HL-60/S4 (cell line): ENCODE data around the gene NKAIN1.

Source experiments
- in situ Hi-C: fragments of 300-500 bp; cut with MboI; formaldehyde crosslinking; loops from 2 replicates; pipeline ENCODE4 v1.14.3; 2022; ENCODE audit warnings: low sequenced_read_pairs

NKAIN1 gene

GRCh38 chr1:31234123-31234708 lies 5.5 kb downstream of the NKAIN1 start:
- in situ Hi-C loops: no loop called here

DNA sequence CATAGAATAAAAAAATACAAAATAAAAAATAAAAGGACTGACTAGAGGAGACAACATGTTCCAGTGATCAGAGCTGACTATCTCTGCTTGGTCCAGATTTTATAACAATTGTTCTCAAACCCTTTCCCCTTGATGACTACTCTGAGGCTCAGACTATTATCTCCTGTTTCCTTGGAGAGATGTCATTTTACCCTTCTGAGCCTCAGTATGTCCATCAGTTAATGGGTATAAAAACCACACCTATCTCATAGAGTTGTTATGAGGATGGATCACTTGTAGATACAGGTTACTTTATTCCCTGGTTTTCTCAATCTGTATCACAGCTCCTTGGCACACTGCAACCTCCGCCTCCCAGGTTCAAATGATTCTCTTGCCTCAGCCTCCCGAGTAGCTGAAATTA lies 7.0 kb downstream of the NKAIN1 start:
- in situ Hi-C loops: no loop called here

- in situ Hi-C loops: no loop called here
Measured at GRCh38 chr1:31231802-31232201, 7.9 kb downstream of the NKAIN1 start.

- in situ Hi-C loops: no loop called here
Measured at GRCh38 chr1:31230378-31230777, 9.3 kb downstream of the NKAIN1 start.

DNA sequence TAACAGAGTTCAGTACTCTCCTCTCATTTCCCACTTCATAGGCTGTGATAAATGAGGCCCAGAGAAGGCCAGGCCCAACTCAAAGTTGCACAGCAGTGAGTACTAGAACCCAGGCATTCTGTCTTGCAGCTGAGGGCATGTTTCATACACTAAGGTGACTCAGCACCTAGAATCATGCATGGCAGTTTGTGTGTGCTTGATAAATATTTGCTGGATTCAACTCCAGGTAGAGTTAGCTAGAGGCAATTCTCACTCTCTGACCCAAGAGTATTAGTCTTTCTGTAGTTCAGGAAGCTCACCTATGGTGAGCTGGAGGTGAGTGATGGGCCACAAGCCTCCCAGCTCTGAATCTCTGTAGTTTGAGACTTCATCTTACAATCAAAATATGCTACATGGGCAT lies 10.7 kb downstream of the NKAIN1 start:
- in situ Hi-C loops: no loop called here

DNA sequence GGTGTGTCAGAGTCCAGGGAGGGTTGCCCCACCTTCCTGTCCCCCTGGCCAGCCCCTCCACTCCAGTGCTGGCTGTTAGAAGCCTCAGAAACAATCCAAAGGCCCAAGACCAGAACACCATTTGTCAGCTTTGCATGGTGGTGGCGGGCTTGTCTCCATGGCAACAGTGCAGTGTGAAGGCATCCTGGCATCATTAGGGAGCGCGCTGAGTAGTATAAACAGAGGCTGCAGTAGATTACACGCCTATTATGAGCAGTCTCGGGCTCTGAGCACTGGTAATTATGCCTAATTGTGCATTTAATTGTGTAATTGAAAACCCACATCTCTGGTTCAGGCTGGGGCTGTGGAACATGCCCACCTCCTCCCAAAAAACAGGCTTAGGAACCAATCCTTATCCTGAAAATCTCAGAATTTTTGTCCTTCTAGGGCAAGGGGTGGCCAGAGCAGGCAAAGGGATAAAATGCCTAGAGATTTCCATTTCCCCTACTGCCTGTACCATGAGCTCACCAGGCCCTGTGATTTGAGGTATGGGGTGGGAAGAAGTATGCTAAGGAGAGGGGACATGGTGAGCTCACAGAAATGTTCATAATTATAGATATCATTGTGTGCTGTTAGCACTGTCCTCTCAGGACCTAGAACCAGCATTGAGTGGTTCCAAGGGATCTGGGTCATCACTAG lies 11.7 kb downstream of the NKAIN1 start:
- in situ Hi-C loops: no loop called here

- in situ Hi-C loops: no loop called here
Measured at GRCh38 chr1:31224068-31224467, 15.6 kb downstream of the NKAIN1 start.

DNA sequence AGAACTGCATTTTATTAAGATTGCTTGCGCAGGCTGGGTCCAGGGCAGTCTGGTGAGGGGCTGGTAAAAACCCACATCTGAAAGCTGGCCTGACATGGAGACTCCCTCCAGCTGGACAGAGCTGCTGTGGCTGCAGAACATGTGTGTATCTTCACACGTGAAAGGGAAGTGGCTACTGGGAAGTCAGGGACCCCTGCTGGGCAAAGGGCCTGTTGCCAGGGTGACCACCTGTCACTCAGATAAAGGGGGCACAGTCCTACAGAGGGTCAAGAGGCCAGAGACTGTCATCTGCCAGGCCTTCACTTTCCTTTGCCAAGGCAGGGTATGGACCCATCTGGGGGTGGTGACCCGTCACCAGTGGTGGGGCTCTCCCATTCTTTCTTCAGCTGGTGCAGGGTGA lies 17.5 kb downstream of the NKAIN1 start:
- in situ Hi-C loops: no loop called here

- in situ Hi-C loops: no loop called here
Measured at GRCh38 chr1:31221072-31221471, 18.6 kb downstream of the NKAIN1 start.

GRCh38 chr1:31219489-31219888 lies 20.2 kb downstream of the NKAIN1 start:
- in situ Hi-C loops: no loop called here

- in situ Hi-C loops: no loop called here
Measured at GRCh38 chr1:31218705-31219104, 21.0 kb downstream of the NKAIN1 start.

- in situ Hi-C loops: no loop called here
Measured at GRCh38 chr1:31216016-31216415, 23.7 kb downstream of the NKAIN1 start.

GRCh38 chr1:31215065-31215570 lies 24.6 kb downstream of the NKAIN1 start:
- in situ Hi-C loops: no loop called here

GRCh38 chr1:31214316-31215064 lies 25.2 kb downstream of the NKAIN1 start:
- in situ Hi-C loops: no loop called here

- in situ Hi-C loops: no loop called here
Measured at GRCh38 chr1:31208361-31208945, 31.2 kb downstream of the NKAIN1 start.

DNA sequence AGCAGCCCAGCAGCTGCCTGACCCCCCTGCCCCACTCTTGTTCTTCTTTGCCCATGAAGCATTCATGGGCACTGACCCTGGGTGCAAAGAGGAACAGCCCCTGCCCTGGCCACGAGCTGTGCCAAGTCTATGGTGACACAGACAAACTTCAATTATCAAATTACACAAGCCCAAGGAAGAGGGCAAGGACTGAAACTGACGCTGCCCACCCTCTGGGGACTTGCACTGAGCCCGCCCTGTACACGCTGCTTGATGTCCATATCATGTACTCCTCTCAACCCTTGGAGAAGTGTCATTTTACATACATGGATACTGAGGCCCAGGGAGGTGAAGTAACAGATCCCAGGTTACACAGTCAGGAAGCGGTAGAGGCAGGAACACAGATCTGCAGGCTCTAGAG lies 32.1 kb downstream of the NKAIN1 start:
- in situ Hi-C loops: no loop called here

DNA sequence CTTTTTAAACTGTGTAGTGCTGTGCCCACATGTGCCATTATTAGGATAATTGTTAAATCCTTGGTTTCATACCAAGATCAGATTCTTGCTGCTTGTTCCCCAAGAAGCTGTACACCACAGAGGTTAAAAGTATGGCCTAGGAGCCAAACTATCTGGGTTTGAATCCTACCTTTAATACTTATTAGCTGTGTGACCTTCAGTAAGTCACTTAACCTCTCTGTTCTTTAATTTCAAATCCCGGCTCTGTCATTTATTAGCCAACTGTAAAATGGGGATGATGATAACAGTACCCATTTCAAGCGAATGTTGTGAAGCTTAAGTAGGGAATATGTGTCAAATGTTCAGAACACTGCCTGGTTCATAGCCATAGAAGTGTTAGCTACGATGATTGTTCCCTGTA lies 32.6 kb downstream of the NKAIN1 start:
- in situ Hi-C loops: no loop called here

- in situ Hi-C loops: no loop called here
Measured at GRCh38 chr1:31203215-31203614, 36.5 kb downstream of the NKAIN1 start.

GRCh38 chr1:31201931-31202360 lies 37.7 kb downstream of the NKAIN1 start:
- in situ Hi-C loops: no loop called here

GRCh38 chr1:31199949-31200348 lies 39.7 kb downstream of the NKAIN1 start:
- in situ Hi-C loops: loop anchor here (25.0 kb wide), 1 partner anchor 362 kb away; no protein-coding TSS in a partner anchor

DNA sequence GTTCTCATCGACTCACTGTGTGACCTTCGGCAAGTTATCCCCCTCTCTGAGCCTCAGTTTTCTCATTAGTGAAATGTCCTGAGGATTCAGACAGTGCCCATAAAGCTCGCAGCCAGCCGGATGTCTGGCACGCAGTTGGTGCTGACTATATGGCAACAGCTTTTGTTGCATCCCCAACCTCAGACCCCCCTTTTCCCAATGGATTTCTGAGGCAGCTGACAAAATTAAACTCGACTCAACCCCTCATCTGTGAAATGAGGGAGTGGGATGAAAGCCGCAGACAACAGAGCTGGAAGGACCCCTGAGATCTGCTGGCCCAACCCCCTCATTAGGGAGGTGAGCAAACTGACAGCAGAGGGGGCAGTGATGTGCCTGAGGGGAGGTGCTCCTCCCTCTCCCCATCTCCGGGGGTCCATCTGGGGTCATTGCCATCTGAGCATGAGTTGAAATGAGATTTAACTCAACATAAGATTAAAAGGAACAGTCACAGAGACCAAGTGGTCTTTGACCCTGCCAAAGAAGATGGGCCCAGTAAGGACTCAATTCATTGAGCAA lies 40.4 kb downstream of the NKAIN1 start:
- in situ Hi-C loops: loop anchor here (25.0 kb wide), 1 partner anchor 363 kb away; no protein-coding TSS in a partner anchor
